Mammary epithelial cell (primary cell): ENCODE results near the gene KSR2.

Source experiments
- CTCF ChIP-seq, 2 donors: IDR thresholded peaks in 1 of 2; conservative IDR thresholded peaks in 1 of 2; 2 replicates each; pipeline ENCODE4 v1.5.1; 2011 to 2012; ENCODE audit warnings: inconsistent platforms in 2 of 2, low read length in 2 of 2, mild to moderate bottlenecking in 2 of 2, control low read depth in 1 of 2, low read depth in 1 of 2; ENCODE audit not compliant: insufficient read depth in 1 of 2; ENCODE audit errors: extremely low read depth in 1 of 2
- EZH2 ChIP-seq: IDR thresholded peaks from 2 replicates; pipeline ENCODE4 v1.6.1; 2012; ENCODE audit warnings: low read length, inconsistent platforms, borderline replicate concordance

DNA sequence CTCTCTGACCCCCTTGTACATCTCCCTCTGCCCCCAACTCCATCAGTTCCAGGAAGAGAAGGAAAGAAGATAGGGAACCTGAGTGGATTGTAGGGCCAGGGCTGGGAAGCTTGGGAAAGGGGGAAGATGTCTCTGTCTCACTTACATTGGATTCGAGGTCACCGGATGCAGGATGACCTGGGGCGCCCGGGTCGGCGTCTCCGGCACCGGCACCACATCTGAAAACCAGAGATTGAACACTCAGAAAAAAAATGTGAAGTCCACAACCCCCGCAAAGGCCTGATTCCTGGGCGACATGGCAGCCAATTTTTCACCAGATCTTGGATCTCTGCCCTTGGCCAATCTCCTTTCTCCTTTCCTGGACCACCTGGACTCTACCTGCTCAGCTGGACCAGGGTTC is 438.0 kb downstream of the KSR2 start:
- TF ChIP-seq CTCF (conservative IDR thresholded peaks at IDR 0.05 in 1 of 2, IDR thresholded peaks at IDR 0.05 in 1 of 2; ENCODE audit: extremely low read depth in 1 of 2, insufficient read depth in 1 of 2, low read depth in 1 of 2, low read length in 2 of 2) (no peak), EZH2 (no peak)
